ENCODE measurements around the gene GTF2H1.

GTF2H1 gene

GRCh38 chr11:18390088-18390487, 67.7 kb downstream of the GTF2H1 start:
- H3K4me3 ChIP-seq (ENCODE audit: low read depth, low read length), result no peak overlapping the region
- no peak for TF ChIP-seq CTCF (IDR thresholded peaks at IDR 0.05; ENCODE audit: low read depth, low read length)

GRCh38 chr11:18392434-18393321, 70.3 kb downstream of the GTF2H1 start:
- TF ChIP-seq CTCF (IDR thresholded peaks at IDR 0.05; ENCODE audit: low read depth, low read length), result no peak
- H3K4me3 ChIP-seq (ENCODE audit: low read depth, low read length), result no peak overlapping the region

GRCh38 chr11:18393581-18394274, 71.4 kb downstream of the GTF2H1 start:
- TF ChIP-seq CTCF (IDR thresholded peaks at IDR 0.05; ENCODE audit: low read depth, low read length), result no peak
- H3K4me3 ChIP-seq (ENCODE audit: low read depth, low read length), result peak overlapping the region; percentile 88

- H3K4me3 ChIP-seq (ENCODE audit: low read depth, low read length), result peak within 1 kb of the TSS; percentile 88
- no peak for TF ChIP-seq CTCF (IDR thresholded peaks at IDR 0.05; ENCODE audit: low read depth, low read length)
Measured at GRCh38 chr11:18394275-18394927, 72.0 kb downstream of the GTF2H1 start, which contains the start of gene LDHA. Gene LDHA (plus strand): TSS chr11:18394563. CDS start chr11:18396843, 2,280 bp downstream.

GRCh38 chr11:18394928-18395734, 72.8 kb downstream of the GTF2H1 start:
- TF ChIP-seq CTCF (IDR thresholded peaks at IDR 0.05; ENCODE audit: low read depth, low read length), result no peak
- H3K4me3 ChIP-seq (ENCODE audit: low read depth, low read length), result peak overlapping the region; percentile 88

- H3K4me3 ChIP-seq (ENCODE audit: low read depth, low read length), result peak overlapping the region; percentile 88
Measured at GRCh38 chr11:18395735-18396504, 73.6 kb downstream of the GTF2H1 start.

More at GRCh38 chr11:18395735-18396504, 73.6 kb downstream of the GTF2H1 start:
- TF ChIP-seq CTCF (IDR thresholded peaks at IDR 0.05; ENCODE audit: low read depth, low read length), result no peak

Data from WI38 (cell line).